HCT116 (cell line): ENCODE data around the gene RASL10B.

Source experiments
- ELF1 ChIP-seq: IDR thresholded peaks from 2 replicates; pipeline ENCODE4 v1.6.1; 2012; ENCODE audit warnings: low read depth, borderline replicate concordance
- EZH2 ChIP-seq: fragments of 200-600 bp; sonication (generic); IDR thresholded peaks from 2 replicates; pipeline ENCODE4 v1.6.1; 2017; ENCODE audit warnings: antibody characterized with exemption, mixed run types
- EZH2phosphoT487 ChIP-seq: fragments of 200-600 bp; IDR thresholded peaks from 2 replicates; pipeline ENCODE4 v1.6.1; 2018; ENCODE audit warnings: antibody characterized with exemption, borderline replicate concordance
- POLR2A ChIP-seq: IDR thresholded peaks from 2 replicates; pipeline ENCODE4 v1.7.0; 2011; ENCODE audit warnings: borderline replicate concordance; ENCODE audit not compliant: insufficient read depth, insufficient read length; ENCODE audit errors: extremely low read depth
- POLR2AphosphoS5 ChIP-seq: IDR thresholded peaks from 2 replicates; pipeline ENCODE4 v1.6.1; 2011; ENCODE audit warnings: mild to moderate bottlenecking, low read depth, low read length, moderate library complexity
- RAD21 ChIP-seq: IDR thresholded peaks from 2 replicates; pipeline ENCODE4 v1.6.1; 2012; ENCODE audit warnings: low read depth, mild to moderate bottlenecking
- SIN3A ChIP-seq: IDR thresholded peaks from 2 replicates; pipeline ENCODE4 v1.6.1; 2012; ENCODE audit warnings: low read depth
- YY1 ChIP-seq: IDR thresholded peaks from 2 replicates; pipeline ENCODE4 v1.6.1; 2011; ENCODE audit warnings: low read length, low read depth, moderate library complexity, mild to moderate bottlenecking; ENCODE audit not compliant: insufficient replicate concordance; ENCODE audit errors: extremely low read depth
- TF ChIP-seq, protein P1 (sequence below), 3 experiments: fragments of 200-600 bp in 1 of 3; sonication (generic) in 1 of 3; IDR thresholded peaks in 2 of 3; conservative IDR thresholded peaks in 1 of 3; 2 replicates each; pipeline ENCODE4 v1.5.1; 2012 to 2017; ENCODE audit warnings: low read depth in 2 of 3, low read length in 2 of 3, antibody characterized with exemption in 1 of 3, borderline replicate concordance in 1 of 3, control low read depth in 1 of 3, mild to moderate bottlenecking in 1 of 3, mixed read lengths in 1 of 3, mixed run types in 1 of 3, moderate library complexity in 1 of 3; ENCODE audit not compliant: insufficient read depth in 1 of 3

DNA sequence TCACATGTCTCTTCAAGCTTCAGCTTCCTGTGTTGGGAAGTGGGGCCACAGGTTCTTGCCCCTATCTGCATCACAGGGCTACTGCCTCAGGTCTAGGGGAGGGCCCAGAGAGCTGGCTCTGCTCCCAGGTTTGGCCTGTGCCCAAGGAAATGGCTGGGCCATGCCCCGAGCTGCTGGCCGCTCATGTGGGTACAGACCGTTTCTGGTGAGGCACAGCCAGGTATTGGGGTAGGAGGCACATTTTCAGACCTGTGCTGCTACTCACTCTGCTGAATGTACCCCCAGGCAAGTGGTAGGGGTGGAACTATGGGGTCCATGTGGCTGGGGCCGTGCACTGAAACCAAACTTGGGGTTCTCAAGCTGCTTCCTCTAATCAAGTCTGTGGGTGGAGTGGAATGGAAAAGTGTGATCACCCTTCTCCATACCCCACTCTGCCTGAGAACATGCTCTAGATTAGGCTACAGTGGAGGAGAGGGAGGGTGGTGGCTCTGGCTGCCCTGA lies 17.0 kb downstream of the RASL10B start:
- TF ChIP-seq POLR2A (no peak), EZH2phosphoT487 (no peak), RAD21 (no peak), POLR2AphosphoS5 (no peak), EZH2 (no peak), YY1 (no peak), SIN3A (no peak), ELF1 (no peak)
- TF ChIP-seq, protein P1, sequence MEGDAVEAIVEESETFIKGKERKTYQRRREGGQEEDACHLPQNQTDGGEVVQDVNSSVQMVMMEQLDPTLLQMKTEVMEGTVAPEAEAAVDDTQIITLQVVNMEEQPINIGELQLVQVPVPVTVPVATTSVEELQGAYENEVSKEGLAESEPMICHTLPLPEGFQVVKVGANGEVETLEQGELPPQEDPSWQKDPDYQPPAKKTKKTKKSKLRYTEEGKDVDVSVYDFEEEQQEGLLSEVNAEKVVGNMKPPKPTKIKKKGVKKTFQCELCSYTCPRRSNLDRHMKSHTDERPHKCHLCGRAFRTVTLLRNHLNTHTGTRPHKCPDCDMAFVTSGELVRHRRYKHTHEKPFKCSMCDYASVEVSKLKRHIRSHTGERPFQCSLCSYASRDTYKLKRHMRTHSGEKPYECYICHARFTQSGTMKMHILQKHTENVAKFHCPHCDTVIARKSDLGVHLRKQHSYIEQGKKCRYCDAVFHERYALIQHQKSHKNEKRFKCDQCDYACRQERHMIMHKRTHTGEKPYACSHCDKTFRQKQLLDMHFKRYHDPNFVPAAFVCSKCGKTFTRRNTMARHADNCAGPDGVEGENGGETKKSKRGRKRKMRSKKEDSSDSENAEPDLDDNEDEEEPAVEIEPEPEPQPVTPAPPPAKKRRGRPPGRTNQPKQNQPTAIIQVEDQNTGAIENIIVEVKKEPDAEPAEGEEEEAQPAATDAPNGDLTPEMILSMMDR (IDR thresholded peaks at IDR 0.05 in 2 of 3, conservative IDR thresholded peaks at IDR 0.05 in 1 of 3; ENCODE audit: borderline replicate concordance in 1 of 3, insufficient read depth in 1 of 3, low read depth in 2 of 3, low read length in 2 of 3) = no peak
